Endothelial cell of umbilical vein (primary cell): ENCODE results near the gene VAPB. TPM values are rescaled to one million over a fixed set of nuclear protein-coding genes. Genes with fewer than 3 reads are reported as not detected.

ENCODE experiments used
- BruUV-seq: library from RNA; stranded (reverse); fragments of 400-500 nt; replicated peaks from 2 replicates; lab custom pipeline; 2021; lab: Mats Ljungman, UMichigan
- CTCF ChIA-PET: fragments of 300-600, 350-600 bp; sonication (Branson Sonifier 250); formaldehyde crosslinking; loops from one replicate; lab custom pipeline; 2021; ENCODE audit warnings: antibody characterized with exemption, inconsistent platforms; lab: Charles Lee
- POLR2A ChIA-PET: fragments of 300-600, 350-600 bp; sonication (Branson Sonifier 250); formaldehyde crosslinking; loops from one replicate; lab custom pipeline; 2021; ENCODE audit warnings: antibody characterized with exemption, inconsistent platforms; lab: Charles Lee
- DNase-seq: peaks from one replicate; pipeline ENCODE4 v3.0.0-alpha.2; 2011; ENCODE audit warnings: low read depth, low spot score
- FAIRE-seq: peaks from 2 replicates; lab custom pipeline; 2011; peaks lifted over from hg19 to GRCh38; lab: Jason Lieb, UNC
- H2AFZ ChIP-seq: 2 replicates; pipeline ENCODE4 v1.6.0; 2012; ENCODE audit warnings: low read depth, low read length, control low read depth, inconsistent platforms
- H3K27ac ChIP-seq: 2 replicates; pipeline ENCODE4 v1.5.1; 2011; ENCODE audit warnings: low read depth, mild to moderate bottlenecking, control low read depth, low read length, moderate library complexity; ENCODE audit not compliant: insufficient read depth
- H3K27me3 ChIP-seq, 2 experiments: 2 replicates each; pipeline versions ENCODE4 v1.6.0 to v1.6.1; 2011; ENCODE audit warnings: low read length in 2 of 2, mixed read lengths in 1 of 2; ENCODE audit not compliant: control insufficient read depth in 2 of 2, insufficient read depth in 2 of 2
- H3K36me3 ChIP-seq, 2 experiments: 2 replicates in 1 of 2; 3 replicates in 1 of 2; pipeline ENCODE4 v1.5.1; 2011; ENCODE audit warnings: low read length in 2 of 2, mild to moderate bottlenecking in 1 of 2, moderate library complexity in 1 of 2; ENCODE audit not compliant: control insufficient read depth in 2 of 2, insufficient read depth in 2 of 2; ENCODE audit errors: extremely low read depth in 1 of 2
- H3K4me1 ChIP-seq: 3 replicates; pipeline ENCODE4 v1.5.1; 2011; ENCODE audit warnings: mild to moderate bottlenecking, low read length; ENCODE audit not compliant: control insufficient read depth, insufficient read depth; ENCODE audit errors: extremely low read depth
- H3K4me2 ChIP-seq: 2 replicates; pipeline ENCODE4 v1.6.1; 2011; ENCODE audit warnings: low read length, control low read depth, mixed read lengths; ENCODE audit not compliant: insufficient read depth
- H3K4me3 ChIP-seq, 3 experiments: fragments of 200-600 bp in 1 of 3; sonication (generic), shearing (Covaris generic) in 1 of 3; replicated peaks in 1 of 3; 2 replicates each; pipeline ENCODE4 v1.5.1; 2011 to 2016; ENCODE audit warnings: control low read depth in 3 of 3, low read length in 3 of 3, mild to moderate bottlenecking in 2 of 3, inconsistent platforms in 1 of 3, low read depth in 1 of 3, moderate library complexity in 1 of 3; ENCODE audit not compliant: insufficient read depth in 1 of 3
- H3K79me2 ChIP-seq: 2 replicates; pipeline ENCODE4 v1.6.0; 2012; ENCODE audit warnings: low read length, inconsistent platforms; ENCODE audit not compliant: control insufficient read depth, insufficient read depth
- H3K9ac ChIP-seq: replicated peaks from 2 replicates; pipeline ENCODE3; 2011; ENCODE audit warnings: low read length, control low read depth; ENCODE audit not compliant: insufficient read depth; ENCODE audit errors: extremely low read depth
- H3K9me1 ChIP-seq: replicated peaks from 3 replicates; pipeline ENCODE4 v1.6.0; 2011; ENCODE audit warnings: mild to moderate bottlenecking, low read length; ENCODE audit not compliant: control insufficient read depth, insufficient read depth; ENCODE audit errors: extremely low read depth
- H3K9me3 ChIP-seq: replicated peaks from 2 replicates; pipeline ENCODE4 v1.5.1; 2012; ENCODE audit warnings: low read length, inconsistent platforms; ENCODE audit not compliant: control insufficient read depth, insufficient read depth
- H4K20me1 ChIP-seq: replicated peaks from 2 replicates; pipeline ENCODE3; 2011; ENCODE audit warnings: mild to moderate bottlenecking, low read length; ENCODE audit not compliant: control insufficient read depth, insufficient read depth; ENCODE audit errors: extremely low read depth
- EZH2 ChIP-seq: IDR thresholded peaks from 2 replicates; pipeline ENCODE4 v1.6.1; 2012; ENCODE audit warnings: borderline replicate concordance, low read depth, mild to moderate bottlenecking, moderate library complexity, low read length, inconsistent platforms; ENCODE audit not compliant: severe bottlenecking
- FOS ChIP-seq: IDR thresholded peaks from 2 replicates; pipeline ENCODE4 v1.6.1; 2011; ENCODE audit warnings: mild to moderate bottlenecking, low read length, moderate library complexity, borderline replicate concordance; ENCODE audit not compliant: insufficient read depth
- GATA2 ChIP-seq: IDR thresholded peaks from 2 replicates; pipeline ENCODE4 v1.7.0; 2011; ENCODE audit warnings: low read depth, mild to moderate bottlenecking, moderate library complexity, mixed read lengths, low read length; ENCODE audit not compliant: insufficient read length, insufficient read depth
- JUN ChIP-seq: IDR thresholded peaks from 2 replicates; pipeline ENCODE4 v1.6.1; 2011; ENCODE audit warnings: borderline replicate concordance, low read depth; ENCODE audit not compliant: insufficient read length, insufficient read depth
- MYC ChIP-seq: IDR thresholded peaks from one replicate; pipeline ENCODE4 v1.6.1; 2011; ENCODE audit warnings: mild to moderate bottlenecking, low read depth, low read length
- POLR2A ChIP-seq: IDR thresholded peaks from 2 replicates; pipeline ENCODE4 v1.6.1; 2012; ENCODE audit warnings: low read depth, mild to moderate bottlenecking, control low read depth, low read length
- POLR2AphosphoS5 ChIP-seq: IDR thresholded peaks from 2 replicates; pipeline ENCODE4 v1.6.1; 2012; ENCODE audit warnings: low read depth, mild to moderate bottlenecking, control low read depth, low read length, moderate library complexity; ENCODE audit not compliant: insufficient read depth
- dilution Hi-C: fragments of 300-500 bp; cut with MboI; formaldehyde crosslinking; loops from one replicate; pipeline ENCODE4 v1.15.0; 2019; ENCODE audit warnings: low sequenced_read_pairs; ENCODE audit not compliant: extremely low pct_ligation_motif_present
- intact Hi-C: fragments of 100-400 bp; cut with micrococcal nuclease; formaldehyde crosslinking; loops from one replicate; pipeline ENCODE4 v1.10.0; 2022
- polyA plus RNA-seq, 4 experiments: library from polyadenylated mRNA; depleted of rRNA in 3 of 4; stranded (reverse) in 3 of 4; unstranded in 1 of 4; fragments of >200 nt; gene quantifications; 2 replicates each; pipeline versions ENCODE4 v1.2.1 to v1.2.3, GENCODE V29; 2011 to 2012; ENCODE audit warnings: missing spikeins in 1 of 4
- total RNA-seq: library from RNA; stranded (reverse); gene quantifications from 2 replicates; pipeline ENCODE4 v1.2.3, GENCODE V29; 2021
- TF ChIP-seq, protein P1 (sequence below): IDR thresholded peaks from 2 replicates; pipeline ENCODE4 v1.6.1; 2011; ENCODE audit not compliant: insufficient read depth, insufficient read length
- TF ChIP-seq, protein P2 (sequence below), 2 donors: IDR thresholded peaks; 1 replicate in 1 of 2; 2 replicates in 1 of 2; pipeline ENCODE4 v1.5.1; 2011; ENCODE audit warnings: low read length in 2 of 2, mild to moderate bottlenecking in 2 of 2, moderate library complexity in 2 of 2, control low read depth in 1 of 2, inconsistent platforms in 1 of 2, low read depth in 1 of 2; ENCODE audit not compliant: insufficient read depth in 1 of 2; ENCODE audit errors: extremely low read depth in 1 of 2

The VAPB gene
- total and polyA plus RNA-seq, 2 donors (not counting 3 experiments of a cell fraction or from before 2014, with no cell fraction given) = 17.9 to 48.9 TPM

DNA sequence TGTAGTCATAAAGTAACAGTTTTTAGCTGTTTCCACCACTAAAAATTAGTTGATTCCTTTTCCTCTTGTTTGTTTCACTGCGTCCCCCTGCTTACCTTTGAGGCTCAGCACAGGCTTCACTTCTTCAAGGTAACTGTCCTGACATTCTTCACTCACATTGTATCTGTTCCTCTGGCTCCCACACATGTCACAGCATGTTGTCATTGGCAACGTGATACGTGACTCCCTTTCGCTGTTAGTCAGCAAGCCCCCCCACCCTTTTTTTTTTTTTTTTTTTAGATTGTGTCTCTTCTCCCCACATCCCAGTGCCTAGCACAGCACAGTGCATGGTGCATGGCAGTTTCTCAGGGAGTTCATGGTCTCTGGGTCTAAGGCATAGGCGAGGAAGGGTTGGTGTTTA, 13.3 kb downstream of the VAPB start:
- CTCF ChIA-PET = no interaction called here
- Histone ChIP-seq H3K4me2 (no peak overlapping the region), H3K27me3 (no peaks in the 10 kb centered on the region), H4K20me1 (peaks cover 22% of the 10 kb centered on the region), H3K4me3 (no peak overlapping the region), H3K9ac (no peak overlapping the region), H3K9me1 (peaks cover 3% of the 10 kb centered on the region), H3K36me3 (no peaks in the 10 kb centered on the region), H3K9me3 (no peaks in the 10 kb centered on the region), H3K79me2 (peaks cover 96% of the 10 kb centered on the region), H3K27ac (no peak overlapping the region), H2AFZ (no peak overlapping the region), H3K4me1 (peaks cover 9% of the 10 kb centered on the region)
- intact Hi-C loops = loop anchor here (5.0 to 10.0 kb wide), 2 partner anchors 40 to 1008 kb away; partner anchors contain the start of gene RBM38
- no peak for DNase-seq
- no peak for FAIRE-seq
- POLR2A ChIA-PET = no interaction called here
- no TSS peak for BruUV-seq
- no peak for TF ChIP-seq MYC
- TF ChIP-seq, protein P1, sequence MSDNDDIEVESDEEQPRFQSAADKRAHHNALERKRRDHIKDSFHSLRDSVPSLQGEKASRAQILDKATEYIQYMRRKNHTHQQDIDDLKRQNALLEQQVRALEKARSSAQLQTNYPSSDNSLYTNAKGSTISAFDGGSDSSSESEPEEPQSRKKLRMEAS = no peak
- TF ChIP-seq FOS = no peak
- no peak for TF ChIP-seq JUN
- TF ChIP-seq, protein P2, sequence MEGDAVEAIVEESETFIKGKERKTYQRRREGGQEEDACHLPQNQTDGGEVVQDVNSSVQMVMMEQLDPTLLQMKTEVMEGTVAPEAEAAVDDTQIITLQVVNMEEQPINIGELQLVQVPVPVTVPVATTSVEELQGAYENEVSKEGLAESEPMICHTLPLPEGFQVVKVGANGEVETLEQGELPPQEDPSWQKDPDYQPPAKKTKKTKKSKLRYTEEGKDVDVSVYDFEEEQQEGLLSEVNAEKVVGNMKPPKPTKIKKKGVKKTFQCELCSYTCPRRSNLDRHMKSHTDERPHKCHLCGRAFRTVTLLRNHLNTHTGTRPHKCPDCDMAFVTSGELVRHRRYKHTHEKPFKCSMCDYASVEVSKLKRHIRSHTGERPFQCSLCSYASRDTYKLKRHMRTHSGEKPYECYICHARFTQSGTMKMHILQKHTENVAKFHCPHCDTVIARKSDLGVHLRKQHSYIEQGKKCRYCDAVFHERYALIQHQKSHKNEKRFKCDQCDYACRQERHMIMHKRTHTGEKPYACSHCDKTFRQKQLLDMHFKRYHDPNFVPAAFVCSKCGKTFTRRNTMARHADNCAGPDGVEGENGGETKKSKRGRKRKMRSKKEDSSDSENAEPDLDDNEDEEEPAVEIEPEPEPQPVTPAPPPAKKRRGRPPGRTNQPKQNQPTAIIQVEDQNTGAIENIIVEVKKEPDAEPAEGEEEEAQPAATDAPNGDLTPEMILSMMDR (IDR thresholded peaks at IDR 0.05; ENCODE audit: extremely low read depth in 1 of 2, insufficient read depth in 1 of 2, low read depth in 1 of 2, low read length in 2 of 2) = no peak
- TF ChIP-seq POLR2A = no peak
- TF ChIP-seq POLR2AphosphoS5 = no peak
- no peak for TF ChIP-seq EZH2
- no peak for TF ChIP-seq GATA2
- dilution Hi-C loops = no loop called here
